HG03025 (cell line): ENCODE data around the gene REELD1.
A peak's percentile ranks its signal among the peaks of the same experiment; 100 is the strongest.

Experiments
- ATAC-seq: cut with Tn5 transposase; IDR thresholded peaks from one replicate; pipeline ENCODE4 v1.9.1; 2021; ENCODE audit warnings: mild to moderate bottlenecking, moderate library complexity; ENCODE audit not compliant: unreplicated experiment, low FRiP score

Gene REELD1

DNA sequence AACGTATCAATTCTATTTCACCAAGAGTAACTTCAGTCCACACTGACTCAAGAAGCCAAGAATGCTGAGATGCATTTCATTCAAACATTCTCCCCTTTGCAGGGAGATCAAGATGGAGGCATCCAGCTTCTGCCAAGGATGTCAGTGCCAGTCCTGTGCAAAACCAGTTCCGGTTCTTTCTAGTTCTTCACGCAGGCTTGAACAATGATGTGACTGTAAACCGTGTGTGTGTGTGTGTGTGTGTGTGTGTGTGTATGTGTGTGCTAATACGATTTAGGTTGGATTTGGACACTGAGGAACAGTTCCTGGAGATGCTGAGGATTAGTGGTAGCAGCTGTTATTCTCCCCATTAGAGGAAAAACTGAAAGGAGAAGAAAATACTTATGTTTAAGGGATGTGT, at the start of gene REELD1:
REELD1 (plus strand) TSS at position 301 of the 400 bp plus-strand sequence. CDS start 2,415 bp downstream, outside the sequence.
- ATAC-seq, result no peak

DNA sequence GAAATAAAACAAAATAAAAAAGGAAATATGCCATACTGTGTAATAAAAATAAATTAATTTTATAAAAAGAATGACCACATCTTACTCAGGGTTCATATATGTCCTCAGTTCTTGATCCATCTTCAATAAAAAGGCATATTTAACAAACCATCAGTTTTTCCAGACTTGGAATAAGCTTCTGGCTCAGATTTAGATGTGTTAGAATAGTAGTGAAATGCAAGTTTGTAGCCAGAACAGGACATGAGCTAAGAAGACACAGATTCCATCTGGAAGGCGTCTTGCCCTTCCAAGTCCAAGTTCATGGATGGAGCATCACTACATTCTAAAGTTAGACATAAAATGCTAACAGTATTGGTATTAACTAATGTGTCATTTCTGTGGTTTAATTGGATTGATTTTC, 49.1 kb upstream of the REELD1 start:
- ATAC-seq, result no peak

DNA sequence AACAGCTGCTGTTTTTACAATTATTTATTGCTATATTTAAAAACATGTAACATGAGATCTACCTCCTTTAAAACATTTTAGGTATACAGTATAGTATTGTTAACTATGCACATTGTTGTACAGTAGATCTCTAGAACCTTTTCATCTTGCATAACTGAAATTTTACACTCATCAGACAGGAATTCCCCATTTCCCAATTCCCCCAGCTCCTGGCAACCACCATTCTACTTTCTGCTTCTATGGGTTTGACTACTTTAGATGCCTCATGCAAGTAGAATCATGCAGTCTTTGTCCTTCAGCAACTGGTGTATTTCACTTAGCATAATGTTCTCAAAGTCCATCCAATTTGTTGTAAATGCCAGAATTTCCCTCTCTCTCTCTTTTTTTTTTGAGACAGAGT, 48.5 kb upstream of the REELD1 start:
- no peak for ATAC-seq

DNA sequence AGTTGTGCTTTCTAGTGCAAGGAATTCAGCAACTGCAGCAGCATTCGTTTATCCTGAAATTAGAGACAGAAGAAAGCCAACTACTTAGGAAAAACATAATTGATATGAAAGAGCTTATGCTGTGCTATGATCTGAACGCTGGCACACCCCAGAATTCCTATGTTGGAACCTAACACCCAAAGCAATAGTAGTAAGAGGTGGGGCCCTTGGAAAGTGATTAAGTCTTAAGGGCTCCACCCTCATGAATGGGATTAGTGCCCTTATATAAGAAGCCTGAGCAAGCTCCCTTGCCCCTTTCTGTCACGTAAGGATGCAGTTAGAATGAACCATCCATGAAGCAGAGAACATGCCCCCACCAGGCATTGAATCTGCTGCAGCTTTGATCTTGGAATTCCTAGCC, 44.2 kb upstream of the REELD1 start:
- no peak for ATAC-seq

DNA sequence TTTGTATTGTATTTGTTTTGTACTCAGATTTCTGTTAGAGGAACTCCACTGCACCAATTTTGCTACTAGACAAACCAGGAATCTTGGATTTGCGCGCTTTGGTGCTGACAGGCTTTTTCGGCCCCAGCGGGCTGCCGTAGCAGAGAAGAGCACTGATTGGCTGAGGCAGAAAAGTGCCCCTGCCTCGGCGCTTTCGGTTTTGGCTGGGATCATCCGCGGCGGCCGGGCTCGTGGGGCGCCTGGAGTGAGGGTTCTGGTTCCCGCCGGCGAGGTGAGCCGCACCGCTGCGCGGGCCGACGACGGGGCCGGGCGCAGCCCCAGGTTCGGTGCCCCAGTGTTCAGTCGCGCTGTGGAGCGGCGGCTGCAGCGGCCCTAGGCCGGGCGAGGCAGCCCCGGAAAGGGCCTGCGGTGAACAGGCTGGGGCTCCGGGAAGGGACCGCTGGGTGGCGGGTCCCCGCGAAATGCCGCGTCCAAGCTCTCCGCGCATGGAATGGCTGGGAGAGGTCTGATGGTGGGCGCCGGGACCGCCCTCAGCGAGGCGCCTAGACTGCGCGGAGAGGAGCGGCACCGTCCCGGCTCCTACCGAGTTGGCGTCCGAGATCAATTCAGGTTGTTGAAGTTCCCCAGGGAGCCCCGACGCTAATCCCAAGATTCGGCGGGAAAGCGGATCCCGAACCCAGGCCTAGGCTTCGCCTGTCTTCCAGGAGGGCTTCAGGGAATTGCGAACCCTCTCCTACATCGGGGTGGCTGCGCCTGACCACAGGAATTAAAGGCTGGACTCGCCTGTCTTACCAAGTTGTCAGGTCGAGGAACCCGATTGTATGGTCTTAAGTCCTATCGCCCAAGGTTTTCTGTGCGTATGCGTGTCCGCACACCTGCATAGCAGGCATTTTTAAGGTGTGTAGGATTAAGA, 38.5 kb upstream of the REELD1 start, which contains the start of gene LSM6:
LSM6 (plus strand) TSS at position 178 of the 913 bp plus-strand sequence. CDS start 7,204 bp downstream, outside the sequence.
- peak; percentile 95 for ATAC-seq

DNA sequence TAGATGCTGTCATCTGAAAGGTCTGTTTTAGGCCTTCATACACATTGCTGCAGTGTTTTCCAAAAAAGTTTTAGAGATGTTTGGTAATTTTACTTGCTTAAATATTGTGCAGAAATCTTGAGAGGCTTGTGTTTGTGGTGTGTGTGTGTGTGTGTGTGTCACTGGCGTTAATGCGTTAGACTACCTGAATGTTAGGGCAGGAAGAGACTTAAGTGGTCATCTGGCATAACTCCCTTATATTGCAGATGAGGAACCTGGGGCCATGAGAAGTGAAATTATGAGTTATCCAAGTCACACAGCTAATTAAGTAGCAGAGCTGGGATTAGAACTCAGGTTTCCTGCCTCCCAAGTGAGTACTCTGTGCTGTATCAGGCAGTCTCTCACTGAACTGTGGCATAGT, 37.4 kb upstream of the REELD1 start:
- ATAC-seq, result no peak

DNA sequence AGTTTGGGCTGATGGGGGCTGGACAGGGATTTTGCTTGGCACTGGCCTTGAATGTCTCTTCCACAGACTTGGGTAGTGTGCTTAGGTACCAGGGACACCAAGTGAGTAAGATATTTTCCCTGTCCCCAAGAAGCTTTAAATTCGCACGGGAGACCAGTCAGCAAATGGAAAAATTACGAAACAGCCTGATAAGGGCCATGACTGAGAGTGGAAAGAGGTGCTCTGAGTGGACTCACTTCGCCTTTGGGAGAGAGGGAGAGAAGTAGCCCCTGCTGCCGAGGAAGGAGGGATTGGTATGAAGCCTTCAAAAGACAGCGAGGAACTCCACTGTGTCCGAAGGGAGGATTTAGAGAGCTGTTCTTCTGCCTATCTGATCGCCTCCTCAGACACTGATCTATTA, 36.2 kb upstream of the REELD1 start:
- no peak for ATAC-seq

DNA sequence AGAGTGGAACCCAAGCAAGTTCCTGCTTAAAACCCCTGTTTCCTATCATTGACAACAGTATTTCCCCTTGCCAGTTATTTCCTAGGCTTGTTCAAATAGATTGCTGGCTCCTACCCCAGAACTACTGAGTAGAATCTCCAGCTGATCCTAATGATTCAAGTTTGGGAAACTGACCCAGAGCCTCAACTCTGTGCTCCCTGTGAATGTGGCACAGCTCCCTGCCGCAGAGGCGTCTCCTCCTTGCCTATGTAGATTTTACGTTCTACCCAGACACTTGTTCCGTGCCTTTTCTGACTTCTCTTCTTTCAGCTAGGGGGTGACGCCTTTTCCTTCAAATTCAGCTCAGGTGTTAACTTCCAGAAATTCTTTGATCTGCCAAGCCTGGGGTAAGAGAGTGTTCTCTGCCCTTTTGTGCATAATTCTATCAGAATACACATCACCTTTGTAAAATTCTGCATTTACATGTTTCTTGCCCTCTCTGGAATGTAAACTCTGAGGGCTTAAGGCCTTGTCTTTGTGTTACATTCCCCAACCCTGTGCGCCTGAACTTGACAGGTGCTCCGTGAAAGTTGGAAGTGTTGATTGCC, 34.5 kb upstream of the REELD1 start:
- no peak for ATAC-seq

DNA sequence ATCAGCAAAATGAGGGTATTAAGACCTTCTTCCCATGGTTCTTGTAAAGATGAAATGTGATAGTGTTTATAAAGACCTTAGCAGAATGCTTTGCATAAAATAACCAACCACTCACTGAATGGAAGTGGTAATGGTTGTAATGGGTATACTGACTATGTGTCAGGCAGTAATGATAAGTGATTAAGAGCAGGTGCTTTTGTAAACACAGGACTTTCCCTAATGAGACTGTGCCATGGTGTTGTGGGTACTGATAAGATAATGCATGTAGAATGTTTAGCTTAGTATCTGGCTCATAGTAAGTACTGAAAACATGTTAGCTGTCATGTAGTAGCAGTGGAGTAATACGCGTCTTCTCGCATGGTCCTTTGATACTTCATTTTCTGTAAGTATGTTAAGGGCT, 31.9 kb upstream of the REELD1 start:
- no peak for ATAC-seq

DNA sequence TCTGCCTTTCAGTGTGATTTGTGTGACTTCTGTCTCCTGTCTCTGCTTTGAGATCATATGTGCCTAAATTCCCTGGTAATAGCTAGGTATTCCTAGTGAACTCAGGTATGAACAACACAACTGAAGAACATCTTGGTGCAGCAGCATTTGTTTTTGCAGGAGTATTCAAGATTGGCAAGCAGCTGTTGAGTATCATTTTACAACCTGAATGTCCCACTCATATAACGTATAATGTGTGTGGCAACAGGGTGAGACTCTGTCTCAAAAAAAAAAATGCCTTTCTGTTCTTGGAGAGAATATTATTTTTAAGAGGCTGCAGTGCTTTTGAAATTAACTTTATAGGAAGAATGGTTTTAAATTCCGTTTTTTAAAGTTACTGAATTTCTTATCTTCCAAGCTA, 31.1 kb upstream of the REELD1 start:
- no peak for ATAC-seq

DNA sequence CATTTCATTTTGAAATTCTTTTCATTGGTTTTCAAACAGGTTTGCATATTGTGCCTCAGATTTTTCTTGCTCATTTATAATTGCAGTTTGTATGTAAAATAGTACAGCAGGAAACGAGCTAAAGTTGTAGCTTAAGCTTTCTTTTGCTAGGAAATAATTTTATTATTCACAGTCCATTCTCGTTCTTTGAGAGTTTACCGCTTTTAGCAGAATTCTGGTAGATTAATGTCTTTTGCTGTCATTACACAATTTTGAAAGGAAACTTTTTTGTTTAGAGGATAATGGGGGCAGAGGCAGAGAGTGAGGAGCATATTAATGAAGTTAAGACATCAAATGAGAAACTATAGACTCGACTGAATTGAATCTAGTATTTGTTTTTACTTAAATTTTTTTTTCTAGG, 28.3 kb upstream of the REELD1 start:
- ATAC-seq, result no peak

DNA sequence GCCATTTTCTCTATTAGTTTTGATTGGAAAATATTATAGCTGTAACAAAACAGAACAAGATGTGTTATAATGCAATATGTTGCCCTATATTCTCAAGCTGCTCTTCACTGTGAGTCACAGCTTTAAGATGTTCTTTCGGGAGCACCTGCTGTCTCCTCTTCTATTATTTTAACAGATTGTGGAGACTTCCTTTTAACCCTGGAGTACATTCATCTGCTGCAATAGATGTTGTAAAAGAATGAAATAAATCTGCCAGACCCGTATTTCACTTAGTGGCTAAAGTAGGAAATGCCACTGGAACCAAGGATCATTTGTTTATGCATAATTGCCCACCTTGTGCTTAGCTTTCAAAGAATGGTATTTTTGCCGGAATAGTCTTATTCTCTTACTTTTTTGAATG, 27.7 kb upstream of the REELD1 start:
- no peak for ATAC-seq

DNA sequence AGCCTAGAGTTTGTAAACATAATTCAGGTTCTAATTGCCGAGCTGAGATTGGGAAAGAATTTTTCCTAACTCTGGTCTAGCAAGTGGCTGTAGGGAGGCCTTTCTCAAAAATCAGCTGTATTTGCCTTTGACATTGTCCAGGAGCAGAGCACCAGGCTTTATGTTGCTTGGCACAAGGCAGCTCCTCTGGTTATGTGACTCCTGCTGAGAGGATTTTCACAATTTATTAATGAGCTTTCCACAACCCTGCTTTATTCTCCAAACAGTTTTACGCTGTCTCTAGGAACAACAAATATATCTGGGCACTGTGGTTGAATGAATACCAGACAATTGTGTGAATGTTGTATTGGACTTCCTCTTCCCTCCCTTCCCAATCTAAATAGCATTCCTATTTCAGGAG, 23.9 kb upstream of the REELD1 start:
- no peak for ATAC-seq

DNA sequence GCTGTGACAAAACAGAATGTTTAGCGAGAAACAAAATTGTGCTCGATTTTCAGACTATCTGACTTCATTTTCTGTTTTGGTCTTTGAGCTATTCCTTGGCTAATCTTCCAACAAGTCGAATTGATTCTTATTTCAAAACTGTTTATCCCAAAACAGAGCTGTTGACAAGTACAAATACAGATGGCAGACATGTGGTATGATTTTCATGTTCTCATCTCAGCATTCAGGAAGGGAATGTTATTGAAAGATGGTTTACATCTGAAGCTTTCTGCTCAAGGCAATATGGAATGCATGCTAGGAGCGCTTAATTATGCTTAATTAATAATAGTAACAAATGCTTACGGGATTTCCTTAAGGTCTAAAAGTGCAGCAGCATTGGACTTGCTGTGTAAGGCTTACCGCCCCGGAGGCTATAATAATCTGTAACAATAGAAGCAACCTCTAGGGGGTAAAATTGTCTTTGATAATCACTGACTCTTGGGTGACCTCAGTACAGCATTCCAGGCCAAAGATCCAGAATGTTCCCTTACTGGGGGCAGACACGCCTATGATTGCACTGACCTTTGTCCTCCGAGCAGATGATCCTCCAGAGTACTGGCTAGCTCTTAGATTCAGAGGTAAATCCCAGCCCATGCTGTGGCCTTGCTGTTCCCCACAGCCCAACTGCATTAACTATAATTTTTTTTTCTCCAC, 22.4 kb upstream of the REELD1 start:
- ATAC-seq, result no peak

DNA sequence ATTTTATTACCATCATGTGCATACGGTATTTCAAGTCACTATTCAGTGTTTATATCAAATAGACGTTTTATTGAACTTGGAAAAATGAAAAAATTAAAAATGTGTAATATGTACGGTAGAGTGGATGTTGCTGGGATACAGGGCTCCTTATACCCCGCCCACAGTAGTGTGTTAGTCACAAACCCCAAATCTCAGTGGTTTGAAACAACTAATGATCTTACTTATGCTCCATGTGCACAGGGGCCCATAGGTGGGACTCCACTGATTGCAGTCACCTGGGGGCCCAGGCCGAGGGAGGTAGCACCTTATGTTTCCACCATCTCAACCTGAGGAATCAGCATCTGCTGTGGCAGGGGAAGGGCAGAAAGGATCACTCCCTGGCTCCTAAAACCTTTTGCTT, 20.7 kb upstream of the REELD1 start:
- no peak for ATAC-seq

DNA sequence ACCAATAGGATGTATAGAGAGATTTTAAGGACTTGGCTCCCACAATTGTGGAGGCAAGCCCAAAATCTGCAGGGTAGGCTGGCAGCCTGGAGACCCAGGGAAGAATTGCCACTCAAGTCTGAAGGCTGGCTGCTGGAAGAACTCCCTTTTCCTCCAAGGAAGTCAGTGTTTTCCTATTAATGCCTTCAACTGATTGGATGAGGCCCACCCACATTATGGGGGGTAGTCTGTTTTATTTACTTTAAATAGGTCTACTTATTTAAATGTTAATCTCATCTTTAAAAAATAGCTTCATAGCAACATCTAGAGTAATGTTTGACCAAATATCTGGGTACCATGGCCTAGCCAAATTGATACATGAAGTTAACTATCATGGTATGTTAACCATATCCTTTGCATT, 20.1 kb upstream of the REELD1 start:
- no peak for ATAC-seq

DNA sequence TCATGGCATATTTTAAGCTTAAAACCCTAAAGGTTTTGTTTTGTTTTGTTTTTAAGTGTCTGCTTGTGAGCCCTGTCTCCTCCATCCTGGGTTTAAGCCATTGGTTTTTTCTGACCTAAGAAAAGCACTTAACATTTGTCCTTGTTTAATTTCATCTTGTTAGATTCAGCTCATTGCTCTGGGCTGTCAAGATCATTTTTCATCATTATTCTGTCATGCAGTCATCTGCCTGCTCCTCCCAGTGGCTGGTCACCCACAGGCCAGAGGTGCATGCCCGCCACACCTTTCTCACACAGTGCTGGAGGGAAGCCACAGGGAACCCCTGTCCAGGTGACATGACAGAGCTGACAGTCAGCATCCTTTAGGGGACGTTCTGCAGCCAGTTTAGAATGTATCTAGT, 11.7 kb upstream of the REELD1 start:
- no peak for ATAC-seq

DNA sequence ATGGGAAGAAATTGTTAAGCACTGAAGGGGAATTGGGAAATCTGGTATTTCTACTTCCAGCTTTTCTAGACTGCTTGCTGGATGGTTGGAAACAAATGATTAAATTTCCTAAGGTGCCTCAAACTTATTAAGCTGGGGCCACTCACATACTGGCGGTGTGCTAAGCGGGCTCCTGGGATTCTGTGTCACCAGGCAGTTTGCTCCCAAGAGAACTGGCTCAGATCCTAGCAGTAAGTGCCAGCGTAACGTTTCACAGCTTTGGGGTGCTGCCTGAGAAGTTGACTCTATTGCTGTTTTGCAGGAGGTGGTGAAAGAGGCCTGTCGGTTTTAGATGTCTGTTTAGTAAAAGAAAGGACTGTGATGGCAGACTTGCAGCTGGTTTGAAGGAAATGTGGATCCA, 6.9 kb upstream of the REELD1 start:
- no peak for ATAC-seq

DNA sequence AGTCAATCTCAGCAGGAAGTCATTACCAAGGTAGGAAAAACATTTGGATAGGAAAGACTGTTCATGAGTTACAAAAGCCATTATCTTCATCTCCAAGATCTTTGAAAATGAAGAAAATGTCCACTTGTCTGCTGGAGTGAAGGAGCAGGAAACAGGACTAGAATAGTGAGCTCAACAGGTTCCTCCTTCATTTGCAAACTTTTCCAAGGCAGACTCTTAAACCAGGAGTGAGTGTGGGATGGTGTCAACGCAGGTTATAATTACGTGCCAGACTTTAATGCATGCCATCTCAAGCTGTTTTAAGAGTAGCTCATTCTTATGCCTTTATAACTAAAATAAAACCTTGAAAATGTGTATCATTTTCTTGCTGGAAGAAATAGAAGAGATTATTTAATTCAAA, 3.4 kb upstream of the REELD1 start:
- ATAC-seq, result no peak

DNA sequence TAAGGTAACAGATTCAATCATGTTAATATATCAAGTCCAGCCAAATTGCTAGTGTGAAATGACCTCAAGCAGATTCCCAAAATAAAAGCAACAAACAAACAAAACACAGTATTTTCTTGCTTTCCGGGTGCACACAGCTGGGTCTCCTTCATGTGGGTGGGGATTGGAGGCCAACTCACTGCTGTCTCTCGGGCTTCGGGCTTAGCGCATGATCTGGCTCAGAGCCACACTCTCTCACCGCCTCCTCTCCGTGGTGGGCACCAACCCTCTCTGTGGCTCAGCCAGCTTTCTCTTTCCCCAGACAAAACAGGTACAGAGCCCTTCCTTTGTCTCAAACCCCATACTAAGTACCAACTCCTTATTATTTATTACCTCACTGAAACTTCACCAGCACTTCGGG, 2.9 kb upstream of the REELD1 start:
- ATAC-seq, result no peak

DNA sequence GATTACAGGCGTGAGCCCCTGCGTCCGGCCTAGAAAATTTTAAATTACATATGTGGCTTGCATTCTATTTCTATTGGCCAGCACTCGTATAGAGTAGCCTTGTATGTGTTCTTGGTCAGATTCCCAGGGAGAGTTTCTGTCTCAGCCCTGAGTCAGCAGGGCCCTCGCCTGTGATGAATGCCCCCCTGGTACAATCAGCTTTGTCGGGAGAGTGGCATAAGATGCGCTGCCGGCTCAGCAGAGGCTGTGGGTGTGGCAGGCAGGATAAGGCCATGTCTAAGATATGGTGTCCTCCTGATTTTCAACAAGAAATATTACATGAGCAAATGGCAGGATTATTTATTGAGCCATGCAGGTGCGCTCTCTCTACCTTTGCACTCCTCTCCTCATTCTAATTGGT, 1.6 kb upstream of the REELD1 start:
- no peak for ATAC-seq
